ENCODE data around the gene FGF4.

DNA sequence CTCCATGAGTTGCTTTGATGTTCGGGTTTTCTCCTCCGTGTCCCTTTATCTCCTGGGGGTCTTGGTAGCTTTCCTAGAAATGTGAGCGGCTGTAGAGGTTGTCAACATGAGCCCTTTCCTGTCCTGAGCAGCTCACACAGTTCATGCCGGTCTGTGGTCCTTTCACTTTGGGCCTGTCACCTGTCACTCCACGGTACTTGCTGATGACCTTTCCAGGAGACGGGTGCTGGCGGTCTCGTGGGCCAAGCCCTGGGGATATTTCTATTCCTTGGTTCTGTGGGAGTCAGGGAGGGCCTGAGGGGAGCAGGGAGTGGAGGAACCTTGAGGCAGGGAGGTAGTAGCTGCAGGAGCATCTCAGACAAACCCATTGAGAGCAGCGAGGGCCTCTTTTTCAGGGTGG, 20.9 kb upstream of the FGF4 start:
- no peak for TF ChIP-seq POLR2A (IDR thresholded peaks at IDR 0.05)
- TF ChIP-seq, protein P1, sequence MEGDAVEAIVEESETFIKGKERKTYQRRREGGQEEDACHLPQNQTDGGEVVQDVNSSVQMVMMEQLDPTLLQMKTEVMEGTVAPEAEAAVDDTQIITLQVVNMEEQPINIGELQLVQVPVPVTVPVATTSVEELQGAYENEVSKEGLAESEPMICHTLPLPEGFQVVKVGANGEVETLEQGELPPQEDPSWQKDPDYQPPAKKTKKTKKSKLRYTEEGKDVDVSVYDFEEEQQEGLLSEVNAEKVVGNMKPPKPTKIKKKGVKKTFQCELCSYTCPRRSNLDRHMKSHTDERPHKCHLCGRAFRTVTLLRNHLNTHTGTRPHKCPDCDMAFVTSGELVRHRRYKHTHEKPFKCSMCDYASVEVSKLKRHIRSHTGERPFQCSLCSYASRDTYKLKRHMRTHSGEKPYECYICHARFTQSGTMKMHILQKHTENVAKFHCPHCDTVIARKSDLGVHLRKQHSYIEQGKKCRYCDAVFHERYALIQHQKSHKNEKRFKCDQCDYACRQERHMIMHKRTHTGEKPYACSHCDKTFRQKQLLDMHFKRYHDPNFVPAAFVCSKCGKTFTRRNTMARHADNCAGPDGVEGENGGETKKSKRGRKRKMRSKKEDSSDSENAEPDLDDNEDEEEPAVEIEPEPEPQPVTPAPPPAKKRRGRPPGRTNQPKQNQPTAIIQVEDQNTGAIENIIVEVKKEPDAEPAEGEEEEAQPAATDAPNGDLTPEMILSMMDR (IDR thresholded peaks at IDR 0.05) = no peak
